PFSK-1 (cell line): Measurements from ENCODE around the gene LARP1.

Experiments used
- FOXP2 ChIP-seq: optimal IDR thresholded peaks from 2 replicates; pipeline ENCODE3; 2011; ENCODE audit warnings: borderline replicate concordance, control low read depth, inconsistent platforms; ENCODE audit not compliant: insufficient read depth; ENCODE audit errors: extremely low read length, extremely low read depth
- POLR2AphosphoS5 ChIP-seq: IDR thresholded peaks from 2 replicates; pipeline ENCODE4 v1.6.1; 2012; ENCODE audit warnings: low read depth, mild to moderate bottlenecking, control low read depth, low read length, moderate library complexity
- REST ChIP-seq, 2 experiments: IDR thresholded peaks; 2 replicates each; pipeline versions ENCODE4 v1.6.1 to v1.8.0; 2011 to 2012; ENCODE audit warnings: low read depth in 2 of 2, low read length in 2 of 2, control low read depth in 1 of 2, inconsistent platforms in 1 of 2, mild to moderate bottlenecking in 1 of 2, moderate library complexity in 1 of 2; ENCODE audit not compliant: insufficient read depth in 1 of 2
- SIN3A ChIP-seq: IDR thresholded peaks from 2 replicates; pipeline ENCODE4 v1.6.1; 2012; ENCODE audit warnings: mild to moderate bottlenecking, low read length, moderate library complexity, borderline replicate concordance; ENCODE audit not compliant: insufficient read depth
- TAF1 ChIP-seq: IDR thresholded peaks from 2 replicates; pipeline ENCODE4 v1.6.1; 2012; ENCODE audit warnings: low read length, control low read depth, borderline replicate concordance; ENCODE audit not compliant: insufficient read depth

The LARP1 gene

GRCh38 chr5:154751854-154752253 lies 3.3 kb upstream of the LARP1 start:
- TF ChIP-seq FOXP2 (no peak), POLR2AphosphoS5 (no peak), REST (IDR thresholded peaks at IDR 0.05; ENCODE audit: insufficient read depth in 1 of 2, low read depth in 2 of 2, low read length in 2 of 2) (no peak), TAF1 (no peak), SIN3A (no peak)

DNA sequence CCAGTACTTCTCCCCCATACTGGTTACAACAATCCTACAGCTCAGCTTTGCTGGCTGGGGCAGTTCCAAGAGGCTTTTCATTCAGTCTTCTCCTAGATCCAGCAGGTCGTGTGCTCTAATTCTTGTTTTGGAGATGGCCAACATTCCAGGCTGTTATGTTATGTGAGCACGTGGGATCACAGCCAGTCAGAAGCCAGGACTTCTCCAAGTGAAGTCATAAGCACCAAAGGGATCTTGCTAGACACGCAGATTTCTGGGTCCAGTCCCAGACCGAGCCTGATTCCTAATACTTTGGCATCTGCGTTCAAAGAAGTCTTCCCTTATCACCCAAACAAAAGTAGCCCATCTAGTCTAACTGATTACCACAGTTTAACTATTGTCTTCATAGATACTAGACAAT lies 1.4 kb upstream of the LARP1 start:
- TF ChIP-seq REST (IDR thresholded peaks at IDR 0.05; ENCODE audit: insufficient read depth in 1 of 2, low read depth in 2 of 2, low read length in 2 of 2), result no peak
- no peak for TF ChIP-seq FOXP2
- 0 out of 2 replicates have a peak, but pooled peaks have one; percentile 2 for TF ChIP-seq SIN3A

GRCh38 chr5:154754460-154755360 lies 467 bp upstream of the LARP1 start:
- no peak for TF ChIP-seq SIN3A
- TF ChIP-seq REST (IDR thresholded peaks at IDR 0.05; ENCODE audit: insufficient read depth in 1 of 2, low read depth in 2 of 2, low read length in 2 of 2), result no peak
- peak; percentile 74 for TF ChIP-seq POLR2AphosphoS5
- TF ChIP-seq FOXP2, result peak; percentile 95
- TF ChIP-seq TAF1, result peak; percentile 36; the same call in 1 of the 2 replicates

DNA sequence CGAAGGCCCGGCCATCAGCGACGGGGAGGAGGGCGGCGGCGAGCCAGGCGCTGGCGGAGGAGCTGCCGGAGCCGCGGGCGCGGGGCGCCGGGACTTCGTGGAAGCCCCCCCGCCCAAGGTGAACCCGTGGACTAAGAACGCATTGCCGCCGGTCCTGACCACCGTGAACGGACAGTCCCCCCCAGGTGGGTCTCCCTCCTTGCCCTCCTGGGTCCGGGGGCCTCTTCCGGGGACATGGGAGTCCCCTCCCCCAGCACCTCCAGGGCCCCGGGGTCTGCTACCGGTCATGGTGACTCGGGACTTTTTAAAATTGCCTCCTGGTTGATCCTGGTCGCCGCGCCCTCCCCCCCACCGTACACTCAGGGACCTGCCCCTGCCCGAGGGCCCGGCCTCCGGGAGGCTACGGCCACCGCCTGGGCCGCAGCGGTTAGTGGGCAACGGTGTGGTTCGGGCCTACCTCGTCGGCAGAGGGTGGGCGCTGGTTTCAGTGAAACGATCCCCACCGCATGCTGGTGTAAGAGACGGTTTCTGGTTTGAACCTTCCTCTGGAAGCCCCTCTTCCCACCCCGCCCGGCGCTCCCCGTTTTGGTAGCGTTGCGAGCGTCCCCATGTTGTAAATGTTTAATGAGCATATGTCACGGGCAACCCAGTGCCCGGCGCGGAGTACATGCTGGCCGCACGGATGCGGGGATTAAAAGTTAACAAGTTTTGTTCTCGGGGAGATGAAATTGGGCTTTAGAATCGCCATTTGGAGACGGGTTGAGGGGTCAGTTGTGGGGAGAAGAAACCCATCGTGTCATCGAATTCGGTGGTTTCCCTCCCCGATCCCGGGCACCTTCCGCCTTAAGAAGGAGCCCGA lies 1.1 kb downstream of the LARP1 start:
- no peak for TF ChIP-seq REST (IDR thresholded peaks at IDR 0.05; ENCODE audit: insufficient read depth in 1 of 2, low read depth in 2 of 2, low read length in 2 of 2)
- no peak for TF ChIP-seq FOXP2
- peak; percentile 12; the same call in 1 of the 2 replicates for TF ChIP-seq SIN3A
